AG04450 (cell line): ENCODE measurements around the gene ADH5. TPM values are rescaled to one million over a fixed set of nuclear protein-coding genes. Genes with fewer than 3 reads are reported as not detected.

ENCODE experiments used
- CTCF ChIA-PET: fragments of 300-600, 350-600 bp; formaldehyde crosslinking; extraction: SDS; loops from one replicate; lab custom pipeline; 2022; ENCODE audit warnings: antibody characterized with exemption, inconsistent platforms; lab: Charles Lee
- POLR2A ChIA-PET: fragments of 350-600 bp; formaldehyde crosslinking; extraction: SDS; loops from one replicate; lab custom pipeline; 2021; ENCODE audit warnings: antibody characterized with exemption, inconsistent platforms; lab: Yijun Ruan, JAX
- DNase-seq: peaks from one replicate; pipeline ENCODE4 v3.0.0-alpha.2; 2011; ENCODE audit warnings: low read depth, low spot score
- H3K27ac ChIP-seq: one replicate; pipeline ENCODE4 v1.5.1; 2012; ENCODE audit warnings: low read depth, low read length, control low read depth
- H3K27me3 ChIP-seq: one replicate; pipeline ENCODE4 v1.6.0; 2012; ENCODE audit warnings: low read length; ENCODE audit not compliant: control insufficient read depth, insufficient read depth
- H3K4me3 ChIP-seq: 2 replicates; pipeline ENCODE4 v1.5.1; 2011; ENCODE audit warnings: mild to moderate bottlenecking, low read depth, low read length, control low read depth
- H3K9me3 ChIP-seq: 2 replicates; pipeline ENCODE4 v1.5.1; 2012; ENCODE audit warnings: low read length; ENCODE audit not compliant: control insufficient read depth, insufficient read depth
- polyA plus RNA-seq: library from polyadenylated mRNA; depleted of rRNA; stranded (reverse); fragments of >200 nt; gene quantifications from 2 replicates; pipeline ENCODE4 v1.2.3, GENCODE V29; 2011
- TF ChIP-seq, protein P1 (sequence below): IDR thresholded peaks from 2 replicates; pipeline ENCODE4 v1.5.1; 2011; ENCODE audit warnings: low read depth, low read length, control low read depth, inconsistent platforms

Gene ADH5
- polyA plus RNA-seq, 1 experiment = 437 TPM

DNA sequence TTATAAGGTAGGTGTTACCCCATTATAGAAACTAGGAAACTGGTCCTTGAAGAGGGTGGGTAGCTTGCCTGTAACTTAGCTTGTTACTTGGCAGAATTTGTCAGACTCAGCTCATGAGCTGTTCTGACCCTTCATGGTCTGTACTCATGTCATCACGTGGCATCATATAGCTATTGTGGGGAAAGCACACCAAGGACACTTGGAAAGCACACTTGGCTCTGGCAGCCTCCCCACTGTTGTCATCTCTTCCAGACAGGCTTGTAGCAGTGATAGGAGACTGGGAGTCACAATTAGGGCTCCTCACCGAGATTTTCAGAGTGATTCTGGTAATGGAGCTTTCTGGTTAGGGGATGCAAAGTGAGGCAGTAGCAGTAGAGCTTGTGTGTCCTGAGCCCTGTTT, 30.4 kb downstream of the ADH5 start:
- TF ChIP-seq, protein P1, sequence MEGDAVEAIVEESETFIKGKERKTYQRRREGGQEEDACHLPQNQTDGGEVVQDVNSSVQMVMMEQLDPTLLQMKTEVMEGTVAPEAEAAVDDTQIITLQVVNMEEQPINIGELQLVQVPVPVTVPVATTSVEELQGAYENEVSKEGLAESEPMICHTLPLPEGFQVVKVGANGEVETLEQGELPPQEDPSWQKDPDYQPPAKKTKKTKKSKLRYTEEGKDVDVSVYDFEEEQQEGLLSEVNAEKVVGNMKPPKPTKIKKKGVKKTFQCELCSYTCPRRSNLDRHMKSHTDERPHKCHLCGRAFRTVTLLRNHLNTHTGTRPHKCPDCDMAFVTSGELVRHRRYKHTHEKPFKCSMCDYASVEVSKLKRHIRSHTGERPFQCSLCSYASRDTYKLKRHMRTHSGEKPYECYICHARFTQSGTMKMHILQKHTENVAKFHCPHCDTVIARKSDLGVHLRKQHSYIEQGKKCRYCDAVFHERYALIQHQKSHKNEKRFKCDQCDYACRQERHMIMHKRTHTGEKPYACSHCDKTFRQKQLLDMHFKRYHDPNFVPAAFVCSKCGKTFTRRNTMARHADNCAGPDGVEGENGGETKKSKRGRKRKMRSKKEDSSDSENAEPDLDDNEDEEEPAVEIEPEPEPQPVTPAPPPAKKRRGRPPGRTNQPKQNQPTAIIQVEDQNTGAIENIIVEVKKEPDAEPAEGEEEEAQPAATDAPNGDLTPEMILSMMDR = no peak
- DNase-seq = no peak
- Histone ChIP-seq H3K27ac (no peak overlapping the region), H3K4me3 (no peak overlapping the region), H3K27me3 (no peaks in the 10 kb centered on the region), H3K9me3 (no peaks in the 10 kb centered on the region)
- CTCF ChIA-PET = interaction anchor here (0.7 to 1.0 kb wide), 2 partner anchors 63 to 349 kb away, joined by 3 read pairs; partner anchors contain the start of gene METAP1
- POLR2A ChIA-PET = no interaction called here

DNA sequence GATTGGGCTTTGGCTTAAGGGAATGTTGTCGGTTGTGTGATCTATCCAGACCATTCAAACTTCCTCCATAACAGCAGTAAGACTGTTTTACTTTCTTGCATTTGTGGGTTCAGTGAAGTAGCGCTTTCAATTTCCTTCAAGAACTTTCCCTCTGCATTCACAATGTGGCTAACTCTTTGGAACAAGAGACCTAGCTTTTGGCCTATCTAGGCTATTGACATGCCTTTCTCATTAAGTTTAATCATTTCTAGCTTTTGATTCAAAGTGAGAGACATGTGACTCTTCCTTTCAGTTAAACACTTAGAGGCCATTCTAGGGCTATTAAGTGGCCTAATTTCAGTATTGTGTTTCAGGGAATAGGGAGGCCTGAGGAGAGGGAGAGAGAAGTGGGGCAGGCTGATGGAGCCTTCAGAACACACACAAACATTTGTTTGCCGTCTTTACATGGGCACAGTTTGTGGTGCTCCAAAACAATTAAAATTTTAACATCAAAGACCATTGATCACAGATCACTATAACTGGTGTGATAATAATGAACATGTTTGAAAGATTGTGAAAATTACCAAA, 34.1 kb downstream of the ADH5 start:
- no peak for DNase-seq
- CTCF ChIA-PET = interaction anchor here (3.1 kb wide), 1 partner anchor 8 kb away, joined by 39 read pairs; no protein-coding TSS in a partner anchor
- TF ChIP-seq, protein P1 = no peak
- Histone ChIP-seq H3K4me3 (no peak overlapping the region), H3K27ac (no peak overlapping the region), H3K27me3 (no peaks in the 10 kb centered on the region), H3K9me3 (no peaks in the 10 kb centered on the region)
- POLR2A ChIA-PET = interaction anchor here (0.7 kb wide), 1 partner anchor 11 kb away, joined by 3 read pairs; no protein-coding TSS in a partner anchor

DNA sequence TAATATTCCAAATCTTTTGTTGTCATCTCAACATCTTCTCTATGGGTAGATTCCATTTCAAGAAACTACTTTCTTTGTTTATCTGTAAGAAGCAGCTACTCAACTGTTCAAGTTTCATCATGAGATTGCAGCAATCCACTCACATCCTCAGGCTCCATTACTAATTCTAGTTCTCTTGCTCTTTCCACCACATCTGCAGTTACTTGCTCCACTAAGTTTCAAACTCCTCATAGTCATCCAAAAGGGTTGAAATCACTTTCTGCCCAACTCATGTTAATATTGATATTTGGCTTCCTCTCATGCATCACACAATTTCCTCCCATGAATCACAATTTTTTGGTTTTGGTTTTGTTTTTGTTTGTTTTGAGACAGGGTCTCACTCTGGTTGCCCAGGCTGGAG, 35.7 kb downstream of the ADH5 start:
- CTCF ChIA-PET = no interaction called here
- POLR2A ChIA-PET = no interaction called here
- Histone ChIP-seq H3K9me3 (no peaks in the 10 kb centered on the region), H3K27ac (no peak overlapping the region), H3K4me3 (no peak overlapping the region), H3K27me3 (no peaks in the 10 kb centered on the region)
- TF ChIP-seq, protein P1 = no peak
- DNase-seq = no peak

DNA sequence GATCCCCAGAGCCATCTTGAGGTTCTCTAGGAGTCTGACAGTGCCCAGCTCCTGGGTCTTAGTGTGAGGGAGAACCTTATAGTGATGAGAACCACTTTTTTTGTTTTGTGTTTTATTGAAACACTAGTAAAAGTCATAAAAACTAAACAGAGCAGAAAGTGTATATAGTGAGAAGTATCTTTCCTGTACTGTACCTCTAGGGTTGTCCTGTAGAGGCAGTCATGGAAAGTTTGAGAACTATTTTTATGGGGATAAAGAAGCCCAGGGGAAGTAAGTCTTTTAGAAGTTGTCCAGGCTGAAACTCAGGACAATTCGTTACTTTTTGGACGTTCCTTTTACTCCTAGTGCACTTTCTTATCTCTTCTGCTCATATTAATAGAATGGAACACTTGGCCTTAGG, 40.9 kb downstream of the ADH5 start:
- TF ChIP-seq, protein P1 = no peak
- CTCF ChIA-PET = interaction anchor here (2.3 kb wide), 1 partner anchor 8 kb away, joined by 39 read pairs; no protein-coding TSS in a partner anchor

DNA sequence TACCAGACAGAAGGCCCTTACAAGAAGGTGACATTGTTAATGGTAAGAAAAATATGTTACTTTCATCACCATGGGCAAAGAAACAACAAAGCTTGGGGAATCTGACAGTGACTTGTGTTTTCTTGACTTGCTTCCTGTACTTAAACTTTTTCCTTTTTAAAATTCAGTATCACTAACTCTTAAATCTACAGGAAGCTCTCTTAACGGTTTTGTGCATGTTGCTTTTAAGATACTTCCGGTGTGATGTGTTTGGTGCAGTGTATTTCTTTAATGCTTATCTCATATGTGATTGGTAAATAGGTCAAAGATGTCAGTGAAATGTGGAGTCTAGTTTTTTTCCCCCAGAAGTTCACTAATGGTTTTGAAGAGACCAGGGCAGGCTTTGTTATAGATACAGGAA, 45.2 kb downstream of the ADH5 start:
- TF ChIP-seq, protein P1 = no peak
- no peaks in the 10 kb centered on the region for H3K9me3 ChIP-seq
- CTCF ChIA-PET = interaction anchor here (1.1 kb wide), 1 partner anchor 13 kb away, joined by 10 read pairs; no protein-coding TSS in a partner anchor
- POLR2A ChIA-PET = interaction anchor here (1.0 kb wide), 1 partner anchor 11 kb away, joined by 3 read pairs; no protein-coding TSS in a partner anchor
- no peak overlapping the region for H3K4me3 ChIP-seq
- DNase-seq = no peak
- H3K27me3 ChIP-seq = no peaks in the 10 kb centered on the region
- no peak overlapping the region for H3K27ac ChIP-seq

More for the DNA sequence above, 40.9 kb downstream of the ADH5 start:
- Histone ChIP-seq H3K9me3 (no peaks in the 10 kb centered on the region), H3K4me3 (no peak overlapping the region), H3K27ac (no peak overlapping the region), H3K27me3 (no peaks in the 10 kb centered on the region)
- POLR2A ChIA-PET = interaction anchor here (0.6 kb wide), 1 partner anchor 200 kb away, joined by 5 read pairs; no protein-coding TSS in a partner anchor
- DNase-seq = no peak
